Tibial nerve (tissue), 4 donors: ENCODE results near the gene GAREM1. TPM values are rescaled to one million over a fixed set of nuclear protein-coding genes. Genes with fewer than 3 reads are reported as not detected.

ENCODE experiments used
- DNase-seq, 2 donors: peaks; one replicate each; pipeline ENCODE4 v3.0.0-alpha.2; 2019; ENCODE audit warnings: low spot score in 2 of 2
- H3K27ac ChIP-seq, 4 donors: fragments of 200-600 bp; sonication (generic) in 3 of 4; one replicate each; pipeline ENCODE4 v1.5.1; 2017 to 2019; ENCODE audit warnings: mild to moderate bottlenecking in 1 of 4
- H3K27me3 ChIP-seq, 2 donors: fragments of 200-600 bp; sonication (generic) in 1 of 2; one replicate each; pipeline versions ENCODE4 v1.5.1 to v1.6.0; 2017 to 2019
- H3K36me3 ChIP-seq, 3 donors: fragments of 200-600 bp; sonication (generic); one replicate each; pipeline ENCODE4 v1.5.1; 2018 to 2019
- H3K4me1 ChIP-seq, 4 donors: fragments of 200-600 bp; sonication (generic) in 3 of 4; one replicate each; pipeline ENCODE4 v1.5.1; 2017 to 2019
- H3K4me3 ChIP-seq, 4 donors: fragments of 200-600 bp; sonication (generic) in 3 of 4; one replicate each; pipeline ENCODE4 v1.5.1; 2017 to 2019; ENCODE audit warnings: mild to moderate bottlenecking in 1 of 4, moderate library complexity in 1 of 4
- H3K9me3 ChIP-seq, 4 donors: fragments of 200-600 bp; sonication (generic) in 3 of 4; one replicate each; pipeline ENCODE4 v1.5.1; 2017 to 2019
- CTCF ChIP-seq, 5 experiments: fragments of 200-600 bp in 3 of 5; fragments of 450-650 bp in 2 of 5; sonication (generic) in 3 of 5; IDR thresholded peaks; one replicate each; pipeline ENCODE4 v1.5.1; 2016 to 2019; ENCODE audit warnings: antibody characterized with exemption in 5 of 5, mild to moderate bottlenecking in 3 of 5, moderate library complexity in 2 of 5
- EP300 ChIP-seq, 2 donors: sonication (generic); formaldehyde crosslinking; IDR thresholded peaks; one replicate each; pipeline ENCODE4 v1.6.1; 2017; ENCODE audit warnings: antibody characterized with exemption in 2 of 2, mild to moderate bottlenecking in 1 of 2
- POLR2A ChIP-seq, 2 donors: fragments of 450-650 bp; IDR thresholded peaks; one replicate each; pipeline ENCODE4 v1.6.1; 2017; ENCODE audit warnings: antibody characterized with exemption in 2 of 2, mild to moderate bottlenecking in 2 of 2, moderate library complexity in 2 of 2
- WGBS, 2 donors: methylation state at CpG; one replicate each; pipeline ENCODE4 v1.1.5; 2018; 5-methylcytosine and 5-hydroxymethylcytosine counted together
- total RNA-seq, 4 donors: library from RNA; depleted of rRNA; stranded (reverse); fragments of >200 nt; gene quantifications; one replicate each; pipeline ENCODE4 v1.1.0, GENCODE V29; 2016

Gene GAREM1
- total RNA-seq, 4 donors from 2014 or later: 25.1 to 33.0 (median 30.7) TPM

- Histone ChIP-seq H3K4me3 (no peak overlapping the region), H3K27me3 (no peaks in the 10 kb centered on the region), H3K36me3 (peaks cover 0 to 18% (median 0%) of the 10 kb centered on the region in 3 donors), H3K9me3 (no peaks in the 10 kb centered on the region), H3K27ac (no peak overlapping the region), H3K4me1 (peaks cover 0 to 10% (median 0%) of the 10 kb centered on the region in 4 donors)
- TF ChIP-seq CTCF (IDR thresholded peaks at IDR 0.05) (no peak), POLR2A (IDR thresholded peaks at IDR 0.05) (no peak), EP300 (IDR thresholded peaks at IDR 0.05) (no peak)
- no peak for DNase-seq
- 58 to 69% methylated on average over 3 of the region's 3 CpGs for WGBS, 2 donors
Observed at GRCh38 chr18:32393407-32393806, 77.3 kb downstream of the GAREM1 start.

- 79 to 80% methylated on average over 7 of the region's 7 CpGs for WGBS, 2 donors
Observed at GRCh38 chr18:32391126-32391525, 79.6 kb downstream of the GAREM1 start.

DNA sequence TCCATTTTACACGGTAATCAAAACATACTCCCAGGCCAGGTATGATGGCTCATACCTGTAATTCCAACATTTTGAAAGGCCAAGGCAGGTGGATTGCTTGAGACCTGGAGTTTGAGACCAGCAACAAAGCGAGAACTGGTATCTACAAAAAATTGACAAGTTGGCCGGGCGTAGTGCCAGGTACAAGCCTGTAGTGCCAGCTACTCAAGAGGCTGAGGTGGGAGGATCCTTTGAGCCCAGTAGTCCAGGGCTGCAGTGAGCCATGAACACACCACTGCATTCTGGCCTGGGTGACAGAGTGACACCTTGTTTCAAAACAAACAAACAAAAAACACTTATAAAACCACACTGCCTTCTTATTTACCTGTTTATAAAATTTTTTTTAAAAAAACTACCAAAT, 80.8 kb downstream of the GAREM1 start:
- Histone ChIP-seq H3K9me3 (no peaks in the 10 kb centered on the region), H3K4me3 (no peak overlapping the region), H3K36me3 (peaks cover 0 to 18% (median 0%) of the 10 kb centered on the region in 3 donors), H3K4me1 (peaks cover 0 to 35% (median 3%) of the 10 kb centered on the region in 4 donors), H3K27ac (no peak overlapping the region), H3K27me3 (no peaks in the 10 kb centered on the region)
- DNase-seq: no peak
- TF ChIP-seq CTCF (IDR thresholded peaks at IDR 0.05) (no peak), POLR2A (IDR thresholded peaks at IDR 0.05) (no peak), EP300 (IDR thresholded peaks at IDR 0.05) (no peak)
- WGBS, 2 donors: 82 to 92% methylated on average over 4 of the region's 4 CpGs

More at GRCh38 chr18:32391126-32391525, 79.6 kb downstream of the GAREM1 start:
- TF ChIP-seq EP300 (IDR thresholded peaks at IDR 0.05): no peak
- TF ChIP-seq POLR2A (IDR thresholded peaks at IDR 0.05): no peak
- no peak for TF ChIP-seq CTCF (IDR thresholded peaks at IDR 0.05)
- Histone ChIP-seq H3K27ac (no peak overlapping the region), H3K9me3 (no peaks in the 10 kb centered on the region), H3K27me3 (no peaks in the 10 kb centered on the region), H3K4me3 (no peak overlapping the region), H3K4me1 (peaks cover 0 to 22% (median 0%) of the 10 kb centered on the region in 4 donors), H3K36me3 (peaks cover 0 to 18% (median 0%) of the 10 kb centered on the region in 3 donors)
- no peak for DNase-seq

DNA sequence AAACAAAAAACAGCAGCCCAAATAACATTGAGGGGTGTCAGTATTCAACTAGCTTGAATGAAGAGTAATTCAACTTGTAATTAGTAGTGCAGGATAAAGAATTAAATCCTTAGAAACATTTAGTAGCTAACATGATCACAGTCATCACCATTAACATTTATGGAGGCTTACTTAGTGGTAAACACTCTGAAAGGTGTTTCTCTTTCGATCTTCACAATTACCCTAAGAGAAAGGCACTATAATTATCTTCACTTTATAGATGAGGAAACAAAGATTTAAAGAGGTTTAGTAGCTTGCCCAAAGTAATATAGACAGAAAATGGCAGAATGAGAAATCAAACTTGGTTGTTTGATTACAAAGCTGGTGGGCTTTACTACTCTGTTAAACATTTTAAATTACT, 81.5 kb downstream of the GAREM1 start:
- DNase-seq: no peak
- TF ChIP-seq POLR2A (IDR thresholded peaks at IDR 0.05) (no peak), CTCF (IDR thresholded peaks at IDR 0.05) (no peak)
- no peaks in the 10 kb centered on the region for H3K27me3 ChIP-seq
- H3K4me1 ChIP-seq: peaks cover 0 to 36% (median 4%) of the 10 kb centered on the region in 4 donors
- no peak overlapping the region for H3K4me3 ChIP-seq
- peaks cover 0 to 18% (median 0%) of the 10 kb centered on the region in 3 donors for H3K36me3 ChIP-seq
- WGBS, 2 donors: 74% methylated on average over 1 of the region's 1 CpG
- no peaks in the 10 kb centered on the region for H3K9me3 ChIP-seq
- H3K27ac ChIP-seq: no peak overlapping the region

- WGBS, 2 donors: 69 to 71% methylated on average over 5 of the region's 5 CpGs
- Histone ChIP-seq H3K27ac (no peak overlapping the region), H3K36me3 (peaks cover 0 to 11% (median 0%) of the 10 kb centered on the region in 3 donors), H3K9me3 (no peaks in the 10 kb centered on the region), H3K4me1 (peaks cover 0 to 47% (median 9%) of the 10 kb centered on the region in 4 donors), H3K27me3 (no peaks in the 10 kb centered on the region), H3K4me3 (no peak overlapping the region)
- DNase-seq: no peak
- no peak for TF ChIP-seq CTCF (IDR thresholded peaks at IDR 0.05)
- no peak for TF ChIP-seq POLR2A (IDR thresholded peaks at IDR 0.05)
- TF ChIP-seq EP300 (IDR thresholded peaks at IDR 0.05): no peak
Observed at GRCh38 chr18:32386471-32386870, 84.2 kb downstream of the GAREM1 start.
